GM10248 (cell line): ENCODE data around the gene CYTH3.

Source experiments
- CTCF ChIA-PET: fragments of 300-600 bp; sonication (Branson Sonifier 250); formaldehyde crosslinking; extraction: SDS; loops from one replicate; lab custom pipeline; 2021; ENCODE audit warnings: antibody characterized with exemption; lab: Yijun Ruan, JAX
- POLR2A ChIA-PET: fragments of 350-650 bp; sonication (Branson Sonifier 250); formaldehyde crosslinking; extraction: SDS; loops from one replicate; lab custom pipeline; 2020; ENCODE audit warnings: antibody characterized with exemption; lab: Yijun Ruan, JAX
- DNase-seq: peaks from one replicate; pipeline ENCODE4 v3.0.0; 2012; ENCODE audit errors: extremely low spot score
- CTCF ChIP-seq: IDR thresholded peaks from 2 replicates; pipeline ENCODE4 v1.5.1; 2012; ENCODE audit warnings: mild to moderate bottlenecking, low read depth; ENCODE audit errors: extremely low read depth, missing control alignments, control extremely low read depth

The CYTH3 gene

GRCh38 chr7:6252748-6253147 is 19.7 kb downstream of the CYTH3 start:
- CTCF ChIA-PET, result interaction anchor here (1.7 kb wide), 1 partner anchor 19 kb away, joined by 3 read pairs; no protein-coding TSS in a partner anchor
- DNase-seq, result no peak
- TF ChIP-seq CTCF, result no peak
- POLR2A ChIA-PET, result no interaction called here

GRCh38 chr7:6252341-6252746 is 20.1 kb downstream of the CYTH3 start:
- no peak for DNase-seq
- TF ChIP-seq CTCF, result no peak
- ChIA-PET POLR2A (no interaction called here), CTCF (interaction anchor here (0.8 to 1.7 kb wide), 3 partner anchors 16 to 43 kb away, joined by 3 to 4 read pairs (median 3); no protein-coding TSS in a partner anchor)

GRCh38 chr7:6251653-6252052 is 20.8 kb downstream of the CYTH3 start:
- POLR2A ChIA-PET, result no interaction called here
- CTCF ChIA-PET, result interaction anchor here (0.8 to 1.7 kb wide), 5 partner anchors 13 to 43 kb away, joined by 3 to 5 read pairs (median 3); no protein-coding TSS in a partner anchor
- no peak for TF ChIP-seq CTCF

DNA sequence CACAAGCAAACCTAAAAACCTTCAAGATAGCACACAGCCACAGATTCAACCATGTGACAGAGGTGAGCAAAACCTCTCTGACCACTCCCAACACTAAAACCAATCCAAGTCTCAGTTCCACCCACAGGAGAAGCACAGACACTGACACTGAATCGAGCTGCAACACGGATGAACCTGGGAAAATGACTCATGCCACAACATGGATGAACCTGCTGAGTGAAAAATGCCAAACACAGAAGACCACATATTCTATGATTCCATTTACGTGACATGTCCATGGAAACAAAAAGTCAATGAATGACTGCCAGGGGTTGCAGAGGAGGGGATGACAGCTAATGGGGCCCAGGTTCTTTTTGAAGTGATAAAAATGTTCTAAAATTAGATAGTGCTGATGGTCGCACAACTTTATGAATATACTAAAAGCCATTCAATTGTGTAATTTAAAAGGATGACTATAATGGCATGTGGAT is 22.0 kb downstream of the CYTH3 start:
- POLR2A ChIA-PET, result interaction anchor here (0.8 kb wide), 1 partner anchor 52 kb away, joined by 3 read pairs; no protein-coding TSS in a partner anchor
- peak; percentile 47 for DNase-seq
- no peak for TF ChIP-seq CTCF
- CTCF ChIA-PET, result interaction anchor here (1.1 to 1.3 kb wide), 2 partner anchors 10 to 20 kb away, joined by 3 to 5 read pairs; no protein-coding TSS in a partner anchor

More at GRCh38 chr7:6251653-6252052, 20.8 kb downstream of the CYTH3 start:
- DNase-seq, result no peak

DNA sequence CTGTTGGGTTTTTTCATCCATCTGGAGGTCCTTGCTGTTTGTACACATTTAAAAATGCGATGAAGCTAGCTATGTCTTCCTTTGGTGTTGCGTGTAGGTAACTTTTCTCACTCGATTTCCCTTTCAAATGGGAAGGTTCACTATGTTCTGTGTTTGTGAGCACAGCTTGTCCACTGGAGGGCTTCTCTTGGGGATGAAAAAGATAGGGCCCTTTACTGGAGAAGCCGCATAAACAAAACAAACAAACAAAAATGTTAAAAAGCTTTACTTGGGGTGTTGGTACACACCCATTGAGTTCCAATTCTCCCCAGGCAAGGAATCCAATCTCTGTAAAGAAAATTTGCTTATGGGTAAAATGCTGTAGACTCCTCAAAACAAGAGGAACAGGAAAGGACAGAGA is 23.4 kb downstream of the CYTH3 start:
- TF ChIP-seq CTCF, result peak; percentile 9
- no peak for DNase-seq
- ChIA-PET CTCF (interaction anchor here (1.2 to 2.8 kb wide), 3 partner anchors 12 to 18 kb away, joined by 3 to 17 read pairs (median 5); no protein-coding TSS in a partner anchor), POLR2A (no interaction called here)

DNA sequence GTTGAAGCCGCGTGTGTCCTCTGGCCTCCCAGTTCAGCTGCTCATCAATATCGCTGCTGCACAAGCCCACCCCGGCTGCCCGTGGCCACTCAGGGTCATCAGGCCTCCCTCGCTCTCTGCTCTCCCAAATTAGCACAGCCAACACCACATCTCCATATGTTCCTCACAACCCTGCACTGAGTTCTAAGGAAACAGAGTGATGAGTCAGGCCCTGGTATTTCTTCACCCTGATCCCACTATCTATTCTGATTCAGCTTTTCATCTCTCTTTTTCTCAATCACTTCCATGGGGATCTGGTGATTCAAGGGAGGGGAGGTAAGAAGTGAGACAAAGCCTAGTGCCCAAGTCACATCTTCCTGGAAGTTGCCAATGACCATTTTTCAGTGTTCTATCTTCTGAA is 23.8 kb downstream of the CYTH3 start:
- ChIA-PET CTCF (interaction anchor here (1.2 to 2.8 kb wide), 4 partner anchors 8 to 19 kb away, joined by 3 to 17 read pairs (median 8); no protein-coding TSS in a partner anchor), POLR2A (no interaction called here)
- DNase-seq, result no peak
- TF ChIP-seq CTCF, result no peak
